Endothelial cell of umbilical vein (primary cell): Measurements from ENCODE around the gene DUSP22.

ENCODE experiments used
- EZH2 ChIP-seq: IDR thresholded peaks from 2 replicates; pipeline ENCODE4 v1.6.1; 2012; ENCODE audit warnings: borderline replicate concordance, low read depth, mild to moderate bottlenecking, moderate library complexity, low read length, inconsistent platforms; ENCODE audit not compliant: severe bottlenecking
- MYC ChIP-seq: IDR thresholded peaks from one replicate; pipeline ENCODE4 v1.6.1; 2011; ENCODE audit warnings: mild to moderate bottlenecking, low read depth, low read length
- POLR2A ChIP-seq: IDR thresholded peaks from 2 replicates; pipeline ENCODE4 v1.6.1; 2012; ENCODE audit warnings: low read depth, mild to moderate bottlenecking, control low read depth, low read length
- POLR2AphosphoS5 ChIP-seq: IDR thresholded peaks from 2 replicates; pipeline ENCODE4 v1.6.1; 2012; ENCODE audit warnings: low read depth, mild to moderate bottlenecking, control low read depth, low read length, moderate library complexity; ENCODE audit not compliant: insufficient read depth
- TF ChIP-seq, protein P1 (sequence below), 2 donors: IDR thresholded peaks; 1 replicate in 1 of 2; 2 replicates in 1 of 2; pipeline ENCODE4 v1.5.1; 2011; ENCODE audit warnings: low read length in 2 of 2, mild to moderate bottlenecking in 2 of 2, moderate library complexity in 2 of 2, control low read depth in 1 of 2, inconsistent platforms in 1 of 2, low read depth in 1 of 2; ENCODE audit not compliant: insufficient read depth in 1 of 2; ENCODE audit errors: extremely low read depth in 1 of 2
- TF ChIP-seq, protein P2 (sequence below): IDR thresholded peaks from 2 replicates; pipeline ENCODE4 v1.6.1; 2011; ENCODE audit not compliant: insufficient read depth, insufficient read length

- TF ChIP-seq, protein P1, sequence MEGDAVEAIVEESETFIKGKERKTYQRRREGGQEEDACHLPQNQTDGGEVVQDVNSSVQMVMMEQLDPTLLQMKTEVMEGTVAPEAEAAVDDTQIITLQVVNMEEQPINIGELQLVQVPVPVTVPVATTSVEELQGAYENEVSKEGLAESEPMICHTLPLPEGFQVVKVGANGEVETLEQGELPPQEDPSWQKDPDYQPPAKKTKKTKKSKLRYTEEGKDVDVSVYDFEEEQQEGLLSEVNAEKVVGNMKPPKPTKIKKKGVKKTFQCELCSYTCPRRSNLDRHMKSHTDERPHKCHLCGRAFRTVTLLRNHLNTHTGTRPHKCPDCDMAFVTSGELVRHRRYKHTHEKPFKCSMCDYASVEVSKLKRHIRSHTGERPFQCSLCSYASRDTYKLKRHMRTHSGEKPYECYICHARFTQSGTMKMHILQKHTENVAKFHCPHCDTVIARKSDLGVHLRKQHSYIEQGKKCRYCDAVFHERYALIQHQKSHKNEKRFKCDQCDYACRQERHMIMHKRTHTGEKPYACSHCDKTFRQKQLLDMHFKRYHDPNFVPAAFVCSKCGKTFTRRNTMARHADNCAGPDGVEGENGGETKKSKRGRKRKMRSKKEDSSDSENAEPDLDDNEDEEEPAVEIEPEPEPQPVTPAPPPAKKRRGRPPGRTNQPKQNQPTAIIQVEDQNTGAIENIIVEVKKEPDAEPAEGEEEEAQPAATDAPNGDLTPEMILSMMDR (IDR thresholded peaks at IDR 0.05; ENCODE audit: extremely low read depth in 1 of 2, insufficient read depth in 1 of 2, low read depth in 1 of 2, low read length in 2 of 2) = no peak
- TF ChIP-seq EZH2 (no peak), POLR2A (no peak), POLR2AphosphoS5 (no peak), MYC (no peak)
- TF ChIP-seq, protein P2, sequence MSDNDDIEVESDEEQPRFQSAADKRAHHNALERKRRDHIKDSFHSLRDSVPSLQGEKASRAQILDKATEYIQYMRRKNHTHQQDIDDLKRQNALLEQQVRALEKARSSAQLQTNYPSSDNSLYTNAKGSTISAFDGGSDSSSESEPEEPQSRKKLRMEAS = no peak
Observed at GRCh38 chr6:300026-300425, 7.7 kb downstream of the DUSP22 start.
